ENCODE measurements around the gene CCDC170.
"Not testable (repeated sequence)": the region's sequence is repeated elsewhere in the genome, so short reads cannot be mapped to it uniquely, and the experiment has no call there.

DNA sequence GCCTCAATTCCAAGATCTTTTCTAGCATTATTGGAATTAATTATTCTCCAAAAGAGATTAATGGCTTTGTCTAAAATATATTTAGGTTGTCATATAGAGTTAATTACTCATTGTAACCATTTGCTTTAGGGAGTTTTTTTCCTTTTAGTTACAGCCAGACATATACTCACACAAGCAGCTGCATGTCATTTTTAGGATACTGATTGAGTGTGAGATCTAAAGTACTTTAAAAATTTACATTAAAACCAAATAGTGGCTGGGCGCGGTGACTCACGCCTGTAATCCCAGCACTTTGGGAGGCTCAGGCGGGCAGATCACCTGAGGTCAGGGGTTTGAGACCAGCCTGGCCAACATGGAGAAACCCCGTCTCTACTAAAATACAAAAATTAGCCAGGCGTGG is 51.1 kb downstream of the CCDC170 start:
- TF ChIP-seq POLR2A (IDR thresholded peaks at IDR 0.05; ENCODE audit: low read depth, low read length); POLR2AphosphoS5 (IDR thresholded peaks at IDR 0.05; ENCODE audit: low read depth, low read length); TAF1 (IDR thresholded peaks at IDR 0.05; ENCODE audit: borderline replicate concordance, low read depth, low read length): not testable (repeated sequence)
